Natural killer cell (primary cell): ENCODE data around the gene RSL24D1. TPM values are rescaled to one million over a fixed set of nuclear protein-coding genes. Genes with fewer than 3 reads are reported as not detected.

ENCODE experiments used
- ATAC-seq, 3 donors: fragments of 150-1000 bp in 2 of 3; fragments of 200-7000 bp in 1 of 3; cut with Tn5 transposase; 1 replicate in 1 of 3; 2 replicates in 2 of 3; pipeline ENCODE4 v1.10.0; 2021; ENCODE audit warnings: mild to moderate bottlenecking in 2 of 3, moderate library complexity in 2 of 3
- DNase-seq, 2 donors: peaks; one replicate each; pipeline versions ENCODE4 v3.0.0 to v3.0.0-alpha.2; 2013 to 2021; ENCODE audit warnings: mixed read lengths in 1 of 2
- H3K27ac ChIP-seq: one replicate; pipeline ENCODE4 v1.5.1; 2013; ENCODE audit warnings: mild to moderate bottlenecking, low read length
- H3K27me3 ChIP-seq: one replicate; pipeline ENCODE4 v1.6.1; 2013; ENCODE audit warnings: low read length; ENCODE audit not compliant: control insufficient read depth, insufficient read depth
- H3K36me3 ChIP-seq: one replicate; pipeline ENCODE4 v1.6.1; 2013; ENCODE audit warnings: low read length; ENCODE audit not compliant: control insufficient read depth, insufficient read depth
- H3K4me1 ChIP-seq: one replicate; pipeline ENCODE4 v1.6.1; 2013; ENCODE audit warnings: low read length; ENCODE audit not compliant: control insufficient read depth, insufficient read depth
- H3K4me3 ChIP-seq: one replicate; pipeline ENCODE4 v1.5.1; 2013; ENCODE audit warnings: low read length
- H3K9me3 ChIP-seq: one replicate; pipeline ENCODE4 v1.6.1; 2013; ENCODE audit warnings: low read length; ENCODE audit not compliant: control insufficient read depth, insufficient read depth
- H3K27ac Mint-ChIP-seq, 2 donors: one replicate each; pipeline ENCODE4 v1.8.0; 2022; ENCODE audit warnings: mild to moderate bottlenecking in 2 of 2, mixed read lengths in 2 of 2, moderate library complexity in 1 of 2
- H3K27me3 Mint-ChIP-seq, 2 donors: one replicate each; pipeline ENCODE4 v1.8.0; 2022; ENCODE audit warnings: low read depth in 2 of 2, mixed read lengths in 2 of 2
- H3K36me3 Mint-ChIP-seq: one replicate; pipeline ENCODE4 v1.8.0; 2022; ENCODE audit warnings: mixed read lengths
- H3K4me1 Mint-ChIP-seq, 2 donors: one replicate each; pipeline ENCODE4 v1.8.0; 2022; ENCODE audit warnings: mixed read lengths in 2 of 2
- H3K4me3 Mint-ChIP-seq: one replicate; pipeline ENCODE4 v1.8.0; 2022; ENCODE audit warnings: mild to moderate bottlenecking, moderate library complexity, mixed read lengths
- H3K9me3 Mint-ChIP-seq, 2 donors: one replicate each; pipeline ENCODE4 v1.8.0; 2022; ENCODE audit warnings: mixed read lengths in 2 of 2
- CTCF ChIP-seq: fragments of 200-600 bp; IDR thresholded peaks from one replicate; pipeline ENCODE4 v1.8.0; 2022; ENCODE audit warnings: antibody characterized with exemption
- WGBS: methylation state at CpG from one replicate; pipeline ENCODE4 v1.1.7; 2013; ENCODE audit warnings: missing lambda C conversion rate; ENCODE audit not compliant: insufficient coverage; 5-methylcytosine and 5-hydroxymethylcytosine counted together
- intact Hi-C: fragments of 100-400 bp; cut with micrococcal nuclease; formaldehyde crosslinking; loops from one replicate; pipeline ENCODE4 v1.14.2; 2022
- total RNA-seq, 4 donors: library from RNA; stranded (reverse); fragments of 120-200 nt in 1 of 4; gene quantifications; one replicate each; pipeline versions ENCODE4 v1.2.3 to v1.2.4, GENCODE V29; 2013 to 2022

The RSL24D1 gene
- total RNA-seq, 3 donors from 2014 or later (not counting 1 experiment from before 2014, with no cell fraction given): 97.4 to 102 (median 102) TPM

- Mint-ChIP-seq H3K27ac (no peak overlapping the region), H3K4me3 (no peak overlapping the region), H3K4me1 (no peaks in the 10 kb centered on the region), H3K9me3 (no peaks in the 10 kb centered on the region), H3K36me3 (no peaks in the 10 kb centered on the region), H3K27me3 (no peaks in the 10 kb centered on the region)
- Histone ChIP-seq H3K27me3 (no peaks in the 10 kb centered on the region), H3K9me3 (no peaks in the 10 kb centered on the region), H3K4me3 (no peak overlapping the region), H3K27ac (no peak overlapping the region), H3K4me1 (no peaks in the 10 kb centered on the region), H3K36me3 (peaks cover 18% of the 10 kb centered on the region)
- 99% methylated on average over 4 of the region's 4 CpGs for WGBS
- ATAC-seq (no peak), DNase-seq (no peak)
- no peak for TF ChIP-seq CTCF
- intact Hi-C loops: no loop called here
Observed at GRCh38 chr15:55204464-55204863, 7.7 kb upstream of the RSL24D1 start.

GRCh38 chr15:55202206-55202605 is 5.5 kb upstream of the RSL24D1 start:
- H3K27me3 Mint-ChIP-seq: no peaks in the 10 kb centered on the region

GRCh38 chr15:55198706-55199105 is 2.0 kb upstream of the RSL24D1 start:
- ATAC-seq: no peak
- TF ChIP-seq CTCF: no peak
- intact Hi-C loops: no loop called here
- no peaks in the 10 kb centered on the region for H3K27me3 ChIP-seq
- H3K9me3 ChIP-seq: no peaks in the 10 kb centered on the region
- H3K36me3 Mint-ChIP-seq: no peaks in the 10 kb centered on the region
- no peaks in the 10 kb centered on the region for H3K27me3 Mint-ChIP-seq
- H3K4me3 Mint-ChIP-seq: peak overlapping the region; percentile 73
- H3K4me1 ChIP-seq: peaks cover 3% of the 10 kb centered on the region
- no peak overlapping the region for H3K4me3 ChIP-seq
- no peaks in the 10 kb centered on the region for H3K4me1 Mint-ChIP-seq
- no peaks in the 10 kb centered on the region for H3K36me3 ChIP-seq
- no peak overlapping the region for H3K27ac Mint-ChIP-seq
- DNase-seq: no peak
- no peak overlapping the region for H3K27ac ChIP-seq
- no peaks in the 10 kb centered on the region for H3K9me3 Mint-ChIP-seq
- WGBS: 92% methylated on average over 1 of the region's 3 CpGs

More at GRCh38 chr15:55202206-55202605, 5.5 kb upstream of the RSL24D1 start:
- TF ChIP-seq CTCF: no peak
- Histone ChIP-seq H3K27me3 (no peaks in the 10 kb centered on the region), H3K4me3 (no peak overlapping the region), H3K36me3 (peaks cover 16% of the 10 kb centered on the region), H3K4me1 (no peaks in the 10 kb centered on the region), H3K27ac (no peak overlapping the region), H3K9me3 (no peaks in the 10 kb centered on the region)
- peak overlapping the region; percentile 9 to 29 for H3K27ac Mint-ChIP-seq
- no peaks in the 10 kb centered on the region for H3K4me1 Mint-ChIP-seq
- intact Hi-C loops: no loop called here
- WGBS: 100% methylated on average over 1 of the region's 1 CpG
- DNase-seq (no peak), ATAC-seq (no peak)
- no peak overlapping the region for H3K4me3 Mint-ChIP-seq
- H3K9me3 Mint-ChIP-seq: no peaks in the 10 kb centered on the region
- no peaks in the 10 kb centered on the region for H3K36me3 Mint-ChIP-seq

GRCh38 chr15:55197719-55198118 is 978 bp upstream of the RSL24D1 start:
- Histone ChIP-seq H3K4me3 (peak overlapping the region; percentile 82), H3K4me1 (peaks cover 3% of the 10 kb centered on the region), H3K27me3 (no peaks in the 10 kb centered on the region), H3K36me3 (no peaks in the 10 kb centered on the region), H3K27ac (peak overlapping the region; percentile 90), H3K9me3 (no peaks in the 10 kb centered on the region)
- intact Hi-C loops: loop anchor here (1.0 to 2.0 kb wide), 4 partner anchors 20 to 211 kb away; partner anchors contain the start of genes CCPG1 and PIERCE2
- Mint-ChIP-seq H3K36me3 (no peaks in the 10 kb centered on the region), H3K4me1 (peaks cover 0 to under 1% of the 10 kb centered on the region in 2 donors), H3K27ac (no peak overlapping the region), H3K27me3 (no peaks in the 10 kb centered on the region), H3K9me3 (no peaks in the 10 kb centered on the region), H3K4me3 (no peak overlapping the region)
- DNase-seq (no peak), ATAC-seq (no peak)
- WGBS: no CpG with 5 or more reads among the region's 4 CpGs
- no peak for TF ChIP-seq CTCF
